Astrocyte (in vitro differentiated cells and primary cell): ENCODE data around the gene CTTNBP2. TPM values are rescaled to one million over a fixed set of nuclear protein-coding genes. Genes with fewer than 3 reads are reported as not detected.

ENCODE experiments used
- DNase-seq: peaks from one replicate; pipeline ENCODE4 v3.0.0-alpha.2; 2010; ENCODE audit warnings: low read depth
- FAIRE-seq: peaks from 2 replicates; lab custom pipeline; 2011; peaks lifted over from hg19 to GRCh38; lab: Jason Lieb, UNC
- H2AFZ ChIP-seq: 2 replicates; pipeline ENCODE4 v1.6.0; 2012; ENCODE audit warnings: low read depth, low read length, inconsistent platforms
- H3K27ac ChIP-seq: 2 replicates; pipeline ENCODE4 v1.5.1; 2011; ENCODE audit warnings: low read depth, low read length, inconsistent platforms
- H3K27me3 ChIP-seq: 2 replicates; pipeline ENCODE4 v1.6.0; 2011; ENCODE audit warnings: low read length, inconsistent platforms; ENCODE audit not compliant: insufficient read depth
- H3K36me3 ChIP-seq: 2 replicates; pipeline ENCODE4 v1.5.1; 2011; ENCODE audit warnings: low read length, inconsistent platforms; ENCODE audit not compliant: insufficient read depth
- H3K4me1 ChIP-seq: 2 replicates; pipeline ENCODE4 v1.5.1; 2011; ENCODE audit warnings: low read length, inconsistent platforms; ENCODE audit not compliant: insufficient read depth
- H3K4me2 ChIP-seq: 2 replicates; pipeline ENCODE4 v1.6.0; 2012; ENCODE audit warnings: low read length, inconsistent platforms
- H3K4me3 ChIP-seq: 2 replicates; pipeline ENCODE4 v1.5.1; 2011; ENCODE audit warnings: low read depth, mild to moderate bottlenecking, low read length, inconsistent platforms; ENCODE audit not compliant: insufficient read depth
- H3K79me2 ChIP-seq: 2 replicates; pipeline ENCODE4 v1.6.0; 2012; ENCODE audit warnings: mild to moderate bottlenecking, low read length, inconsistent platforms; ENCODE audit not compliant: insufficient read depth
- H3K9ac ChIP-seq: 2 replicates; pipeline ENCODE4 v1.6.0; 2012; ENCODE audit warnings: mild to moderate bottlenecking, low read length, inconsistent platforms
- H3K9me3 ChIP-seq: 2 replicates; pipeline ENCODE4 v1.5.1; 2012; ENCODE audit warnings: low read depth, mild to moderate bottlenecking, low read length, inconsistent platforms; ENCODE audit not compliant: insufficient read depth
- H4K20me1 ChIP-seq: 2 replicates; pipeline ENCODE4 v1.6.0; 2012; ENCODE audit warnings: low read length, inconsistent platforms; ENCODE audit not compliant: insufficient read depth
- H3K27ac Mint-ChIP-seq: one replicate; pipeline ENCODE4 v1.8.0; 2021; ENCODE audit warnings: mild to moderate bottlenecking, mixed read lengths; ENCODE audit not compliant: unreplicated experiment
- H3K27me3 Mint-ChIP-seq: one replicate; pipeline ENCODE4 v1.8.0; 2021; ENCODE audit warnings: low read depth, mixed read lengths; ENCODE audit not compliant: unreplicated experiment
- H3K36me3 Mint-ChIP-seq: one replicate; pipeline ENCODE4 v1.8.0; 2021; ENCODE audit warnings: low read depth, mixed read lengths; ENCODE audit not compliant: unreplicated experiment
- H3K4me1 Mint-ChIP-seq: one replicate; pipeline ENCODE4 v1.8.0; 2021; ENCODE audit warnings: low read depth, mixed read lengths; ENCODE audit not compliant: unreplicated experiment
- H3K4me3 Mint-ChIP-seq: one replicate; pipeline ENCODE4 v1.8.0; 2021; ENCODE audit warnings: mild to moderate bottlenecking, moderate library complexity, mixed read lengths; ENCODE audit not compliant: unreplicated experiment
- H3K9me3 Mint-ChIP-seq: one replicate; pipeline ENCODE4 v1.8.0; 2021; ENCODE audit warnings: mild to moderate bottlenecking, mixed read lengths; ENCODE audit not compliant: unreplicated experiment
- EZH2 ChIP-seq: IDR thresholded peaks from 2 replicates; pipeline ENCODE4 v1.6.1; 2012; ENCODE audit warnings: mild to moderate bottlenecking, low read length, inconsistent platforms; ENCODE audit not compliant: insufficient read depth
- total RNA-seq: library from RNA; stranded (reverse); gene quantifications from 2 replicates; pipeline ENCODE4 v1.2.1, GENCODE V29; 2021
- TF ChIP-seq, protein P1 (sequence below): IDR thresholded peaks from 2 replicates; pipeline ENCODE4 v1.5.1; 2011; ENCODE audit warnings: low read depth, mild to moderate bottlenecking, inconsistent platforms, low read length, moderate library complexity; ENCODE audit not compliant: insufficient read depth

CTTNBP2 gene
- total RNA-seq, 1 donor from 2014 or later = 4.9 TPM

DNA sequence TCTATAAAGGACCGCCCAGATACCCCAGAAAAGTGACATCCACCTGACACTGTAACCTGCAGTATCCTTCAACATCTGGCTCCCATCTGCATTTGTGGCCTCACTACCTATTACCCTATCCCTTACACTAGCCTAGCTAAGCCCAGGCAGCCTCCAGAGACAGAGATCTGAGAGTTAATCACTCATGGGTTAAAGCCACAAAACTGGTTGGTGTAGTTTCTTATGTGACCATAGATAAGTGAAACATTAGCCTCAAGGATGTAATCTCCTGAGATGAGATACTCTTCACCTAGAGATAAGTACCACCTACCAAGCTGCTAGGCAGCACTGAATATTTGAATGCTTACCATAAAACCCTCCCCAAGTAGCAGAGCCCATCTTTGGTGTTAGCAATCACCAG is 35.4 kb downstream of the CTTNBP2 start:
- H3K9ac ChIP-seq = no peak overlapping the region
- H3K4me2 ChIP-seq = no peak overlapping the region
- H3K9me3 ChIP-seq = no peaks in the 10 kb centered on the region
- Mint-ChIP-seq H3K27me3 (no peaks in the 10 kb centered on the region), H3K9me3 (peaks cover 3% of the 10 kb centered on the region), H3K4me3 (no peak overlapping the region), H3K4me1 (no peaks in the 10 kb centered on the region), H3K36me3 (peaks cover 2% of the 10 kb centered on the region), H3K27ac (no peak overlapping the region)
- no peak overlapping the region for H3K4me3 ChIP-seq
- H3K27ac ChIP-seq = no peak overlapping the region
- H2AFZ ChIP-seq = no peak overlapping the region
- no peak for TF ChIP-seq EZH2
- TF ChIP-seq, protein P1, sequence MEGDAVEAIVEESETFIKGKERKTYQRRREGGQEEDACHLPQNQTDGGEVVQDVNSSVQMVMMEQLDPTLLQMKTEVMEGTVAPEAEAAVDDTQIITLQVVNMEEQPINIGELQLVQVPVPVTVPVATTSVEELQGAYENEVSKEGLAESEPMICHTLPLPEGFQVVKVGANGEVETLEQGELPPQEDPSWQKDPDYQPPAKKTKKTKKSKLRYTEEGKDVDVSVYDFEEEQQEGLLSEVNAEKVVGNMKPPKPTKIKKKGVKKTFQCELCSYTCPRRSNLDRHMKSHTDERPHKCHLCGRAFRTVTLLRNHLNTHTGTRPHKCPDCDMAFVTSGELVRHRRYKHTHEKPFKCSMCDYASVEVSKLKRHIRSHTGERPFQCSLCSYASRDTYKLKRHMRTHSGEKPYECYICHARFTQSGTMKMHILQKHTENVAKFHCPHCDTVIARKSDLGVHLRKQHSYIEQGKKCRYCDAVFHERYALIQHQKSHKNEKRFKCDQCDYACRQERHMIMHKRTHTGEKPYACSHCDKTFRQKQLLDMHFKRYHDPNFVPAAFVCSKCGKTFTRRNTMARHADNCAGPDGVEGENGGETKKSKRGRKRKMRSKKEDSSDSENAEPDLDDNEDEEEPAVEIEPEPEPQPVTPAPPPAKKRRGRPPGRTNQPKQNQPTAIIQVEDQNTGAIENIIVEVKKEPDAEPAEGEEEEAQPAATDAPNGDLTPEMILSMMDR = no peak
- H3K36me3 ChIP-seq = no peaks in the 10 kb centered on the region
- H3K27me3 ChIP-seq = no peaks in the 10 kb centered on the region
- FAIRE-seq (no peak), DNase-seq (no peak)
- no peaks in the 10 kb centered on the region for H3K4me1 ChIP-seq
- no peaks in the 10 kb centered on the region for H3K79me2 ChIP-seq
- H4K20me1 ChIP-seq = no peaks in the 10 kb centered on the region

DNA sequence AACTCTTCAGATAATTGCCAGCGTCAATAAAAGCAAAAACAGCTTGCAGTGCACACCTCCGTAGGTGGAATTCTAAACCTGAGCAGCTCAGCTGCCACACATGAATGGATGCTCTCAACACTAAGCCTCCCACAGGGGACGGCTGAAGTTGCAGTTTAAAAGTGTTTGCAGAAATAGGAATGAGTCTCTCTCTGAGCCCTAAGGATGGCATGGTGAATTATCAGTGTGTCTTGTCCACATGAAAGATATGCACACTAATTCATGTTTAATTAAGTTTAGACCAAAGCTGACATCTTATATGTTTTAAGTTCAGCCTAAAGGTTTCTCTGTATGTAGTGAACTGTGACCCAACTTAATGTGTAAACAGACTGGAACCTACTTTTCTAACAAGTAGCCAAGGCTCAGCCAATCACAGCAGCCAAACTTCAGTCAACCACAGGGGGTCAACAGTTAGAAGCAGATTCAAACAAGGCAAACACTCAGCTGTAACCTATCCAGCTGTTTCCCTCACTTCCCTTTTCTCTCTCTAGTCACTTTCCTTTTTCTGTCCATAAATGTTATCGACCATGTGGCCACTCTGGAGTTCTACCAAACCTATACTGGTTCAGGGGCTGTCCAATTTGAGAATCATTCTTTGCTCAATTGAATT is 38.1 kb downstream of the CTTNBP2 start:
- Histone ChIP-seq H2AFZ (no peak overlapping the region), H3K4me2 (no peak overlapping the region), H3K36me3 (no peaks in the 10 kb centered on the region), H3K27me3 (no peaks in the 10 kb centered on the region), H3K4me3 (no peak overlapping the region), H3K27ac (no peak overlapping the region), H3K9me3 (no peaks in the 10 kb centered on the region), H3K9ac (no peak overlapping the region), H4K20me1 (no peaks in the 10 kb centered on the region), H3K79me2 (no peaks in the 10 kb centered on the region), H3K4me1 (no peaks in the 10 kb centered on the region)
- H3K27me3 Mint-ChIP-seq = no peaks in the 10 kb centered on the region
- no peak for DNase-seq
- peaks cover 2% of the 10 kb centered on the region for H3K4me1 Mint-ChIP-seq
- FAIRE-seq = no peak
- H3K9me3 Mint-ChIP-seq = peaks cover 3% of the 10 kb centered on the region
- H3K27ac Mint-ChIP-seq = no peak overlapping the region
- H3K36me3 Mint-ChIP-seq = peaks cover 5% of the 10 kb centered on the region
- TF ChIP-seq, protein P1 = no peak
- TF ChIP-seq EZH2 = no peak
- no peak overlapping the region for H3K4me3 Mint-ChIP-seq

DNA sequence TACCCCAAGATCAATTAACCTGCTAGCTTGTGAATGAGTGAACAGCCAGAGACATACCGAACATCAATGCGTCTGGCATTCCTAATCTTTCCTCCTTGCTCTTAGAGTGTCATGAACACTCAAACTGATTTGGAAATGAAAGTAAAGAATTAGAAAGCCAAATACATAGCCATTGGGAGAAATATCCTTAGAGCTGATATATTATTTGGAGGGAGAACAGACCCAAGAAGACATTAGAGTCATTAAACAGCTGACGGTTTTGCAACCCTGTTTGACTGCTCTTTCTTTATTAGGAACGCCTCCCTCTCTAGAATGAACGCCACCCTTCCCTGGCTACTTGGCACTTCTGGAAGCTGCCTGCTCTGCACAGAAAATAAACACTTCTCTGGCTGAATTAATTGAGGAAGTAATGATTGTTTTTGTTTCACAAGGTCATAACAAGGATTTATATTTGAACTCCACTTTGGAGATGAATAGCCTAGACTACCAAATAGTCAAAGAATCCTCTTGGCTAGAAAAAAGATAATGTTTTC is 42.8 kb downstream of the CTTNBP2 start:
- Histone ChIP-seq H2AFZ (no peak overlapping the region), H3K27ac (no peak overlapping the region), H3K9ac (no peak overlapping the region), H3K4me3 (no peak overlapping the region), H3K36me3 (no peaks in the 10 kb centered on the region), H3K4me2 (no peak overlapping the region), H4K20me1 (no peaks in the 10 kb centered on the region), H3K27me3 (no peaks in the 10 kb centered on the region), H3K79me2 (no peaks in the 10 kb centered on the region), H3K9me3 (no peaks in the 10 kb centered on the region), H3K4me1 (peaks cover 22% of the 10 kb centered on the region)
- Mint-ChIP-seq H3K27ac (no peak overlapping the region), H3K27me3 (no peaks in the 10 kb centered on the region), H3K9me3 (peaks cover 1% of the 10 kb centered on the region), H3K4me1 (peaks cover 26% of the 10 kb centered on the region), H3K36me3 (peaks cover 5% of the 10 kb centered on the region), H3K4me3 (no peak overlapping the region)
- TF ChIP-seq, protein P1 = no peak
- TF ChIP-seq EZH2 = no peak
- no peak for FAIRE-seq
- no peak for DNase-seq
